Stimulated activated memory B cell treated with anti-CD40 and anti-IgM and Interleukin-4, amounts not matched to agents 10 μg/mL and 1 μg/mL and 100 μg/mL, for 72 hours (primary cell): ENCODE measurements around the gene GSN.

Source experiments
- ATAC-seq: fragments of 150-1000 bp; cut with Tn5 transposase; 2 replicates; pipeline ENCODE4 v1.10.0; 2021
- H3K27ac Mint-ChIP-seq: one replicate; pipeline ENCODE4 v1.8.0; 2022; ENCODE audit warnings: mild to moderate bottlenecking, mixed read lengths
- H3K27me3 Mint-ChIP-seq: one replicate; pipeline ENCODE4 v1.8.0; 2022; ENCODE audit warnings: mixed read lengths
- H3K36me3 Mint-ChIP-seq: one replicate; pipeline ENCODE4 v1.8.0; 2022; ENCODE audit warnings: mixed read lengths
- H3K4me1 Mint-ChIP-seq: one replicate; pipeline ENCODE4 v1.8.0; 2022; ENCODE audit warnings: mixed read lengths
- H3K4me3 Mint-ChIP-seq: one replicate; pipeline ENCODE4 v1.8.0; 2022; ENCODE audit warnings: mild to moderate bottlenecking, moderate library complexity, mixed read lengths
- H3K9me3 Mint-ChIP-seq: one replicate; pipeline ENCODE4 v1.8.0; 2022; ENCODE audit warnings: mixed read lengths

GSN gene

DNA sequence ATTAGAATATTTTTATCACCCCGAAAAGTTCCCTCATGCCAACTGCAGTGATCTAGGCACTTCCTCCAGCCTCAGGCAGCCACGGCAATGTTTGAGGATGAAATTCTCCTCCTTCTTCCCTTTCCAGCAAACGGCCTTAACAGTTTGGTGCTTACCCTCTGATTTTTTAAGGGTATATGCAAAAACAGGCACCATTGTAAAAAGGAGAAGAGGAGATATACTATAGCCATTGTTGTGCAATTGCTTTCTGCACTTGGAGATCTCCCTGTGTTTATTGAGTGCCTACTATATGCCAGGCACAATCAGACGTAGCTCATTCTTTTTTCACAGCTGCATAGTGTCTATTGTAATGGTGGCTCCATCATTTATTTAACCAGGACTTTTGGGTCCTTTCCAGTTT is 29.4 kb downstream of the GSN start:
- Mint-ChIP-seq H3K27ac (peak overlapping the region; percentile 76), H3K9me3 (no peaks in the 10 kb centered on the region), H3K36me3 (no peaks in the 10 kb centered on the region), H3K4me3 (no peak overlapping the region), H3K4me1 (peaks cover 33% of the 10 kb centered on the region), H3K27me3 (no peaks in the 10 kb centered on the region)
- no peak for ATAC-seq

- peak overlapping the region; percentile 76 for H3K27ac Mint-ChIP-seq
- H3K9me3 Mint-ChIP-seq, result no peaks in the 10 kb centered on the region
These were observed 30.1 kb downstream of the GSN start for GRCh38 chr9:121298016-121298538.

GRCh38 chr9:121298689-121299466 is 30.9 kb downstream of the GSN start:
- peaks cover 7% of the 10 kb centered on the region for H3K36me3 Mint-ChIP-seq
- H3K4me3 Mint-ChIP-seq, result peak overlapping the region; percentile 61
- H3K9me3 Mint-ChIP-seq, result no peaks in the 10 kb centered on the region
- ATAC-seq, result peak; percentile 75
- peak overlapping the region; percentile 76 for H3K27ac Mint-ChIP-seq
- no peaks in the 10 kb centered on the region for H3K27me3 Mint-ChIP-seq
- peaks cover 33% of the 10 kb centered on the region for H3K4me1 Mint-ChIP-seq

More at GRCh38 chr9:121298016-121298538, 30.1 kb downstream of the GSN start:
- H3K4me1 Mint-ChIP-seq, result peaks cover 33% of the 10 kb centered on the region
- no peaks in the 10 kb centered on the region for H3K36me3 Mint-ChIP-seq
- ATAC-seq, result no peak
- no peaks in the 10 kb centered on the region for H3K27me3 Mint-ChIP-seq
- no peak overlapping the region for H3K4me3 Mint-ChIP-seq

DNA sequence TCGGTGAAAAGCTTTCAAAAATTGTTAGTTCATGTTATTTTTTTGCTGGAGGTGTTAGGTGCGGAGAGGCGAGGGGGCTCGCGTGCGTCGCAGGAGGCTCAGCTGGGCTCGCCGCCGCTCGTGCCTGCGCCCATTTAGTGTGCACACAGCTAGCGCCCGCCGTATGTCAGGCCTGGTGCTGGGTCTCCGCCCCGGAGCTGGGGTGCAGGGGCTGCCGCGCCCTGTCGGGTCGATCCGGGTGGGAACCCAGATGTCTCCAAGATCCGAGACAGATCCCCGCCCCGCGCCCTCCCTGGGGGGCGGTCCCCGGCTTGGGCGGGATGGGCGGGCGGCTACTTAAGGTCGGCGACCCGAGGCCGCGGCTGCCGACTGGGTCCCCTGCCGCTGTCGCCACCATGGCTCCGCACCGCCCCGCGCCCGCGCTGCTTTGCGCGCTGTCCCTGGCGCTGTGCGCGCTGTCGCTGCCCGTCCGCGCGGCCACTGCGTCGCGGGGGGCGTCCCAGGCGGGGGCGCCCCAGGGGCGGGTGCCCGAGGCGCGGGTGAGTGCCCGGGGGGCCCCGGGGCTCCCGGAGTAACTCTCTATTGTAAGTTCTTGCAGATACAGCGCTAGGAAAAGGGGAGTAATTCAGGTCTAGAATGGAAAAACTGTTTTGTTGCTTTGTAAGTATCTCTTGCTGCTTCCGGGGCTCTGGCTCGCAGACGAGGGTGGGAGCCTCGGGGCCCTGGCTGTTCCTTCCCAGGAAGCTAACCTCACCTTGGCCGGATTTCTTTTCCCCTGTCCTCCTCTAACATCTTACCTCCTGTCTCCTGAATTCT is 31.7 kb downstream of the GSN start:
- Mint-ChIP-seq H3K36me3 (peaks cover 15% of the 10 kb centered on the region), H3K27ac (peak overlapping the region; percentile 76), H3K4me1 (peaks cover 33% of the 10 kb centered on the region), H3K27me3 (no peaks in the 10 kb centered on the region), H3K9me3 (no peaks in the 10 kb centered on the region), H3K4me3 (peak overlapping the region; percentile 80)
- ATAC-seq, result peak; percentile 73

DNA sequence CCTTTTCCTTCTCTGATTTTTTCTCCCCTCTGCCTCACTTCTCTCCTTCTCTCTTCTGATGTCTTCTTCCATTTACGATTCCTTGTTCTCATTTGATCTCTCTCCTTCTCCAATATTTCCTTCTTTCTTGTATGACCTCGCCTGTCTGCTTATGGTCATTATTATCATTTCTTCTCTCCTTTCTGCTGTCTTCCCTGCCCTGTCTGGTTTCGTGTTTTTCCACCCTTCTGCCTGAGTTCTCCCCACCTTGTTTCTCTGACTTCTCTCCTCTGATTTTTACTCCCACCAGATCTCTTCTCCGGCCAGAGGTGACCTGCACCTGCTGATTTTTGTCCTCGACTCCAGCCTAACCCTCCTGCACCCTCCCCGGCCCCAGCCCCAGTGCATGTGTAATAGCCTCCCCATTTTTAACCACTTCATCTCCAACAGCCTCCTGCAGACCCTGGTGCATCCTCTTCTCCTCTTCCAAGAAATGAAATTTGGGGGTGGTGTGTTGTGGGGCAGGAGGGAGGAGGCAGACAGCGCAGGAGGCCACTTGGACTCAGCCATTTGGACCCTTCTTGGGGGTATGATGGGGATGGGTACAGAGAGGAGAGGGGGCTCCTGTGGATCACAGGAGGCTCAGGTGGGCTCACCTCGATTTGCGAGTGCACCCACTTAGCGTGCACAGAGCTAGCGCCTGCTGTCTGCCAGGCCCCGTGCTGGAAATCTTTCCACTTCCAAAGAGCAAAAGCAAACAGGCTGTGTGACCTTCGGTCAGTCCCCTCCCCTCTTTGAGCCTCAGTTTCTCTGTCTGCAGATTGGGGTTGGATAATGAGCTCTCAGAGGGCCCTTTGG is 32.5 kb downstream of the GSN start:
- Mint-ChIP-seq H3K27me3 (no peaks in the 10 kb centered on the region), H3K36me3 (peaks cover 16% of the 10 kb centered on the region), H3K4me1 (peaks cover 33% of the 10 kb centered on the region), H3K4me3 (peak overlapping the region; percentile 80), H3K27ac (peak overlapping the region; percentile 76), H3K9me3 (no peaks in the 10 kb centered on the region)
- ATAC-seq, result no peak

- Mint-ChIP-seq H3K4me3 (no peak overlapping the region), H3K36me3 (peaks cover 16% of the 10 kb centered on the region), H3K9me3 (no peaks in the 10 kb centered on the region), H3K27me3 (no peaks in the 10 kb centered on the region), H3K4me1 (peaks cover 33% of the 10 kb centered on the region), H3K27ac (no peak overlapping the region)
- ATAC-seq, result no peak
These were observed 33.9 kb downstream of the GSN start for GRCh38 chr9:121301881-121302286.

- H3K4me3 Mint-ChIP-seq, result no peak overlapping the region
- H3K9me3 Mint-ChIP-seq, result no peaks in the 10 kb centered on the region
- H3K27me3 Mint-ChIP-seq, result no peaks in the 10 kb centered on the region
- H3K27ac Mint-ChIP-seq, result no peak overlapping the region
- H3K4me1 Mint-ChIP-seq, result peaks cover 29% of the 10 kb centered on the region
- H3K36me3 Mint-ChIP-seq, result peaks cover 16% of the 10 kb centered on the region
- ATAC-seq, result no peak
These were observed 34.4 kb downstream of the GSN start for GRCh38 chr9:121302341-121302740.

- no peak overlapping the region for H3K27ac Mint-ChIP-seq
- no peaks in the 10 kb centered on the region for H3K27me3 Mint-ChIP-seq
- no peak overlapping the region for H3K4me3 Mint-ChIP-seq
- H3K9me3 Mint-ChIP-seq, result no peaks in the 10 kb centered on the region
- H3K4me1 Mint-ChIP-seq, result peaks cover 25% of the 10 kb centered on the region
- no peak for ATAC-seq
- H3K36me3 Mint-ChIP-seq, result peaks cover 19% of the 10 kb centered on the region
These were observed 34.8 kb downstream of the GSN start for GRCh38 chr9:121302786-121303185.

GRCh38 chr9:121303456-121304451 is 35.8 kb downstream of the GSN start:
- Mint-ChIP-seq H3K36me3 (peaks cover 28% of the 10 kb centered on the region), H3K27ac (no peak overlapping the region), H3K27me3 (no peaks in the 10 kb centered on the region), H3K9me3 (no peaks in the 10 kb centered on the region), H3K4me1 (peaks cover 15% of the 10 kb centered on the region), H3K4me3 (no peak overlapping the region)
- ATAC-seq, result no peak

DNA sequence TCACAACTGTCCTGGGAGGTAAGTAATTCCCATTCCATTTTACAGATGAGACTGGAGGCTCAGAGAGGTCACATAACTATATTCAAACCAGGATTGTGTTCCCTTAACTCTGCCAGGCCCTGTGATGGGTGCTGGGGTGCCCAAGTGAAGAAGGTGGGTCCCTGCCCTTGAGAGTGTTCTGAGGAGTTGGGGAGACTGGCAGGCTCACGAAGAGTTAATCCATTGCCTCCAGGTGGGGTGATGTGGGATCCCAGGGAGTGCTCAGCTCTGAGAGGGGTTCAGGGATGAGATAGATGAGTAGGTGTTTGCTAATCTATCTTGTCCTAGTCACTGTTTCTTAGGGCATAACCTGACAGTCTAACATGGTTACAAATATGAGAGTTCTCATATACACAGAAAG is 36.7 kb downstream of the GSN start:
- Mint-ChIP-seq H3K9me3 (no peaks in the 10 kb centered on the region), H3K36me3 (peaks cover 30% of the 10 kb centered on the region), H3K4me3 (no peak overlapping the region), H3K27me3 (no peaks in the 10 kb centered on the region), H3K4me1 (peaks cover 11% of the 10 kb centered on the region), H3K27ac (no peak overlapping the region)
- ATAC-seq, result no peak

DNA sequence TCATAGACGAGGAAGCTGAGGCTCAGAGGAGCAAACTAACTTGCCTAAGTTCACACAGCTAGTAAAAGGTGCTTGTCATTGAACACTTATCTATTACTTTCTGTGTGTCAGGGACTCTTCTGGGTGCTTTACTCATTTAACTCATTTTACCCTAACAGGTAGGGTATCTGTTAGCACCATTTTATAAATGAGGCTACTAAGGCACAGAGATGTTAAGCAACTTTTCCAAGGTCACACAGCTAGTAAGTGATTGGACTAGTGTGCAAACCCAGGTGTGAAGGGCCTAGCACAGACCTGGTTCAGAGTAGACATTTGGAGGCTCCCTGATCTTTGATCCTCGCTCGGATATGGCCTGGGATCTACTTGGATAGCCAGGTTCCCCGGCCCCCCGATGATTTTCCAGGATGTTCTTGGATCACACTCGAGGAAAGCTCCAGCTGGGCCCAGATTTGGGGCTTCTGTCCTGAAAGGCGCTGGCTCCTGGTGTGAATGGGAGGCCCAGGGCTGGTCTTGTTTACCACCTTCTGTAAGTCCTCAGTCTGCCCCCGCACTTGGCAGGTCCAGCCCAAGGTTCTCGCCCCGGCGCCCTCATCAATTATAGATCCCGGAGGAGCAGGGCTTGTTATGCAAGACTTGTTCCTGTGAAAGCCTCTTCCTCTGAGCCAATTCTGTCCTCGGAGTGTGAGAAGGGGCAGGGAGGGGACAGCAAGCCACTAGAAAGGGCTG is 37.5 kb downstream of the GSN start:
- H3K36me3 Mint-ChIP-seq, result peaks cover 35% of the 10 kb centered on the region
- peaks cover 4% of the 10 kb centered on the region for H3K4me1 Mint-ChIP-seq
- H3K9me3 Mint-ChIP-seq, result no peaks in the 10 kb centered on the region
- no peak overlapping the region for H3K27ac Mint-ChIP-seq
- H3K4me3 Mint-ChIP-seq, result no peak overlapping the region
- no peaks in the 10 kb centered on the region for H3K27me3 Mint-ChIP-seq
- ATAC-seq, result no peak

- no peak overlapping the region for H3K4me3 Mint-ChIP-seq
- H3K27ac Mint-ChIP-seq, result no peak overlapping the region
- H3K36me3 Mint-ChIP-seq, result peaks cover 61% of the 10 kb centered on the region
These were observed 40.0 kb downstream of the GSN start for GRCh38 chr9:121307976-121308375.

GRCh38 chr9:121308765-121309164 is 40.8 kb downstream of the GSN start:
- Mint-ChIP-seq H3K36me3 (peaks cover 63% of the 10 kb centered on the region), H3K4me1 (no peaks in the 10 kb centered on the region), H3K27ac (no peak overlapping the region), H3K9me3 (no peaks in the 10 kb centered on the region), H3K4me3 (no peak overlapping the region), H3K27me3 (no peaks in the 10 kb centered on the region)
- no peak for ATAC-seq

More at GRCh38 chr9:121307976-121308375, 40.0 kb downstream of the GSN start:
- no peaks in the 10 kb centered on the region for H3K9me3 Mint-ChIP-seq
- no peak for ATAC-seq
- H3K27me3 Mint-ChIP-seq, result no peaks in the 10 kb centered on the region
- no peaks in the 10 kb centered on the region for H3K4me1 Mint-ChIP-seq
